B cell (primary cell): ENCODE data around the gene CDAN1. TPM values are rescaled to one million over a fixed set of nuclear protein-coding genes. Genes with fewer than 3 reads are reported as not detected.

ENCODE experiments used
- ATAC-seq: fragments of 200-7000 bp; cut with Tn5 transposase; one replicate; pipeline ENCODE4 v1.10.0; 2021; ENCODE audit warnings: low read depth, mild to moderate bottlenecking, moderate number of reproducible peaks, moderate library complexity
- CTCF ChIA-PET: fragments of 350-600 bp; sonication (Branson Sonifier 250); formaldehyde crosslinking; loops from one replicate; lab custom pipeline; 2021; ENCODE audit warnings: antibody characterized with exemption, inconsistent platforms; lab: Charles Lee
- POLR2A ChIA-PET: fragments of 350-600 bp; sonication (Branson Sonifier 250); formaldehyde crosslinking; loops from one replicate; lab custom pipeline; 2021; ENCODE audit warnings: antibody characterized with exemption; lab: Charles Lee
- DNase-seq: peaks from one replicate; pipeline ENCODE4 v3.0.0; 2013
- H2AFZ ChIP-seq: 2 replicates; pipeline ENCODE4 v1.6.1; 2012; ENCODE audit warnings: mild to moderate bottlenecking, low read depth, low read length; ENCODE audit not compliant: insufficient read depth, poor library complexity, severe bottlenecking
- H3K27ac ChIP-seq, 2 donors: 1 replicate in 1 of 2; 2 replicates in 1 of 2; pipeline ENCODE4 v1.5.1; 2012 to 2013; ENCODE audit warnings: low read length in 2 of 2, mild to moderate bottlenecking in 2 of 2, moderate library complexity in 1 of 2
- H3K27me3 ChIP-seq, 4 experiments: fragments of 200-600 bp in 1 of 4; sonication (generic) in 1 of 4; replicated peaks in 1 of 4; 1 replicate in 2 of 4; 2 replicates in 2 of 4; pipeline versions ENCODE4 v1.6.1 to v1.7.0; 2013 to 2016; ENCODE audit warnings: low read length in 3 of 4, mild to moderate bottlenecking in 2 of 4, mixed read lengths in 1 of 4, moderate library complexity in 1 of 4; ENCODE audit not compliant: insufficient read depth in 4 of 4, control insufficient read depth in 3 of 4; ENCODE audit errors: control extremely low read depth in 1 of 4
- H3K36me3 ChIP-seq, 2 experiments: replicated peaks in 1 of 2; 1 replicate in 1 of 2; 2 replicates in 1 of 2; pipeline versions ENCODE4 v1.6.1 to v1.7.1; 2013; ENCODE audit warnings: low read length in 1 of 2; ENCODE audit not compliant: insufficient read depth in 2 of 2, control insufficient read depth in 1 of 2; ENCODE audit errors: control extremely low read depth in 1 of 2, extremely low read depth in 1 of 2
- H3K4me1 ChIP-seq, 2 donors: fragments of 200-600 bp in 1 of 2; sonication (generic) in 1 of 2; 1 replicate in 1 of 2; 2 replicates in 1 of 2; pipeline versions ENCODE4 v1.5.1 to v1.6.1; 2013 to 2017; ENCODE audit warnings: low read length in 2 of 2; ENCODE audit not compliant: control insufficient read depth in 2 of 2, insufficient read depth in 2 of 2
- H3K4me2 ChIP-seq: replicated peaks from 2 replicates; pipeline ENCODE3; 2012; ENCODE audit warnings: mild to moderate bottlenecking, low read depth, low read length; ENCODE audit not compliant: poor library complexity, severe bottlenecking
- H3K4me3 ChIP-seq, 5 experiments: fragments of 200-600 bp in 1 of 5; sonication (generic) in 1 of 5; 1 replicate in 3 of 5; 2 replicates in 2 of 5; pipeline versions ENCODE4 v1.5.1 to v1.7.0; 2011 to 2016; ENCODE audit warnings: low read length in 4 of 5, mild to moderate bottlenecking in 4 of 5, low read depth in 2 of 5, control low read depth in 1 of 5, moderate library complexity in 1 of 5; ENCODE audit not compliant: insufficient read depth in 1 of 5; ENCODE audit errors: control extremely low read depth in 1 of 5, extremely low read depth in 1 of 5
- H3K79me2 ChIP-seq: fragments of 200-600 bp; sonication (generic); one replicate; pipeline ENCODE4 v1.6.0; 2016; ENCODE audit warnings: low read length; ENCODE audit not compliant: control insufficient read depth, insufficient read depth
- H3K9ac ChIP-seq: fragments of 200-600 bp; sonication (generic); 2 replicates; pipeline ENCODE4 v1.6.1; 2017; ENCODE audit warnings: mild to moderate bottlenecking, low read length, moderate library complexity
- H3K9me3 ChIP-seq, 3 donors: one replicate each; pipeline versions ENCODE4 v1.6.1 to v1.7.1; 2013; ENCODE audit warnings: low read length in 2 of 3; ENCODE audit not compliant: control insufficient read depth in 2 of 3, insufficient read depth in 1 of 3; ENCODE audit errors: control extremely low read depth in 1 of 3
- H4K20me1 ChIP-seq: 2 replicates; pipeline ENCODE4 v1.6.0; 2012; ENCODE audit warnings: mild to moderate bottlenecking, low read length; ENCODE audit not compliant: insufficient read depth, control insufficient read depth, poor library complexity, severe bottlenecking
- H3K27ac Mint-ChIP-seq: one replicate; pipeline ENCODE4 v1.8.0; 2021; ENCODE audit warnings: mixed read lengths
- H3K27me3 Mint-ChIP-seq: one replicate; pipeline ENCODE4 v1.8.0; 2021; ENCODE audit warnings: mixed read lengths
- H3K4me1 Mint-ChIP-seq: one replicate; pipeline ENCODE4 v1.8.0; 2021; ENCODE audit warnings: mixed read lengths
- H3K4me3 Mint-ChIP-seq: one replicate; pipeline ENCODE4 v1.8.0; 2021; ENCODE audit warnings: mixed read lengths
- H3K9me3 Mint-ChIP-seq: one replicate; pipeline ENCODE4 v1.8.0; 2022; ENCODE audit warnings: mixed read lengths; ENCODE audit not compliant: insufficient read depth
- CTCF ChIP-seq: fragments of 200-600 bp; IDR thresholded peaks from one replicate; pipeline ENCODE4 v1.8.0; 2022; ENCODE audit warnings: antibody characterized with exemption, mild to moderate bottlenecking
- EZH2 ChIP-seq: IDR thresholded peaks from 2 replicates; pipeline ENCODE4 v1.6.1; 2012; ENCODE audit warnings: borderline replicate concordance, low read depth, mild to moderate bottlenecking, moderate library complexity, low read length; ENCODE audit not compliant: insufficient read depth, poor library complexity, severe bottlenecking
- WGBS: methylation state at CpG from one replicate; pipeline ENCODE4 v1.1.5; 2013; ENCODE audit warnings: missing lambda C conversion rate; ENCODE audit not compliant: insufficient coverage; 5-methylcytosine and 5-hydroxymethylcytosine counted together
- intact Hi-C: fragments of 100-400 bp; cut with micrococcal nuclease; formaldehyde crosslinking; loops from one replicate; pipeline ENCODE4 v1.10.0; 2022
- polyA plus RNA-seq: library from polyadenylated mRNA; depleted of rRNA; stranded (reverse); fragments of >200 nt; gene quantifications from 2 replicates; pipeline ENCODE4 v1.2.3, GENCODE V29; 2012
- total RNA-seq, 2 donors: library from RNA; stranded (reverse); fragments of 120-200 nt in 1 of 2; gene quantifications; 1 replicate in 1 of 2; 2 replicates in 1 of 2; pipeline versions ENCODE4 v1.2.3 to v1.2.4, GENCODE V29; 2013 to 2022

Gene CDAN1
- total and polyA plus RNA-seq, 2 donors (not counting 1 experiment from before 2014, with no cell fraction given): 11.7 to 31.8 TPM

GRCh38 chr15:42737529-42738328 is 801 bp upstream of the CDAN1 start:
- peaks cover 16% of the 10 kb centered on the region for H3K79me2 ChIP-seq
- ATAC-seq (no peak), DNase-seq (no peak)
- Mint-ChIP-seq H3K27me3 (no peaks in the 10 kb centered on the region), H3K4me3 (peak overlapping the region; percentile 84), H3K4me1 (peaks cover 12% of the 10 kb centered on the region), H3K9me3 (no peaks in the 10 kb centered on the region), H3K27ac (peak overlapping the region; percentile 71)
- POLR2A ChIA-PET: interaction anchor here (0.6 kb wide), 1 partner anchor 581 kb away, joined by 7 read pairs; no protein-coding TSS in a partner anchor
- WGBS: 97% methylated on average over 12 of the region's 21 CpGs
- peaks cover 2 to 14% of the 10 kb centered on the region in 2 experiments for H3K36me3 ChIP-seq
- H3K27me3 ChIP-seq: no peaks in the 10 kb centered on the region
- peak overlapping the region; percentile 55 to 86 for H3K27ac ChIP-seq
- intact Hi-C loops: loop anchor here (1.0 to 10.0 kb wide), 6 partner anchors 163 to 757 kb away; partner anchors contain the start of genes CCNDBP1, LCMT2, STARD9 and TP53BP1
- H3K9ac ChIP-seq: peak overlapping the region; percentile 95
- H3K9me3 ChIP-seq: no peaks in the 10 kb centered on the region
- no peaks in the 10 kb centered on the region for H4K20me1 ChIP-seq
- peaks cover 9 to 18% of the 10 kb centered on the region in 2 donors for H3K4me1 ChIP-seq
- CTCF ChIA-PET: interaction anchor here (1.0 kb wide), 2 partner anchors 11 to 189 kb away, joined by 3 to 4 read pairs; no protein-coding TSS in a partner anchor
- peak overlapping the region; percentile 34 to 80 (median 66) for H3K4me3 ChIP-seq
- TF ChIP-seq CTCF: no peak
- peak overlapping the region; percentile 87 for H3K4me2 ChIP-seq
- peak overlapping the region; percentile 89 for H2AFZ ChIP-seq

- 3% methylated on average over 55 of the region's 55 CpGs for WGBS
- H3K27ac Mint-ChIP-seq: peak overlapping the region; percentile 56
- intact Hi-C loops: loop anchor here (2.0 to 10.0 kb wide), 2 partner anchors 161 to 759 kb away; partner anchors contain the start of genes STARD9 and TP53BP1
Measured at GRCh38 chr15:42736178-42736792, 643 bp downstream of the CDAN1 start.

More at GRCh38 chr15:42736178-42736792, 643 bp downstream of the CDAN1 start:
- Histone ChIP-seq H3K36me3 (peaks cover 3 to 28% of the 10 kb centered on the region in 2 experiments), H3K27me3 (no peaks in the 10 kb centered on the region), H3K79me2 (peaks cover 16% of the 10 kb centered on the region), H3K27ac (peak overlapping the region in 1 of 2 donors; percentile 86), H3K9ac (peak overlapping the region; percentile 95), H3K9me3 (no peaks in the 10 kb centered on the region), H4K20me1 (no peaks in the 10 kb centered on the region), H3K4me1 (peaks cover 9 to 18% of the 10 kb centered on the region in 2 donors), H3K4me3 (peak overlapping the region; percentile 38 to 80 (median 66)), H3K4me2 (peak overlapping the region; percentile 87), H2AFZ (peak overlapping the region; percentile 89)
- CTCF ChIA-PET: no interaction called here
- POLR2A ChIA-PET: no interaction called here
- no peak for DNase-seq
- H3K4me1 Mint-ChIP-seq: peaks cover 12% of the 10 kb centered on the region
- no peak for ATAC-seq
- TF ChIP-seq EZH2: no peak
- no peak for TF ChIP-seq CTCF
- H3K27me3 Mint-ChIP-seq: no peaks in the 10 kb centered on the region
- no peaks in the 10 kb centered on the region for H3K9me3 Mint-ChIP-seq
- H3K4me3 Mint-ChIP-seq: peak overlapping the region; percentile 84
